Natural killer cell treated with Interleukin-12 subunit alpha and Interleukin-12 subunit beta and Interleukin-15 and Interleukin-18, amount 100 ng/mL, for 72 hours (primary cell): ENCODE results near the gene CFAP46. TPM values are rescaled to one million over a fixed set of nuclear protein-coding genes. Genes with fewer than 3 reads are reported as not detected.

Experiments used
- ATAC-seq, 2 donors: fragments of 150-1000 bp; cut with Tn5 transposase in 1 of 2; sonication (Bioruptor Pico), chemical (Tn5 transposase) in 1 of 2; 2 replicates each; pipeline ENCODE4 v1.10.0; 2021
- DNase-seq: peaks from one replicate; pipeline ENCODE4 v3.0.0; 2022; ENCODE audit warnings: low spot score
- H3K27ac Mint-ChIP-seq, 2 donors: 1 replicate in 1 of 2; 2 replicates in 1 of 2; pipeline ENCODE4 v1.8.0; 2022; ENCODE audit warnings: mixed read lengths in 2 of 2, mild to moderate bottlenecking in 1 of 2, moderate library complexity in 1 of 2
- H3K27me3 Mint-ChIP-seq, 2 donors: 1 replicate in 1 of 2; 2 replicates in 1 of 2; pipeline ENCODE4 v1.8.0; 2022; ENCODE audit warnings: mixed read lengths in 2 of 2
- H3K36me3 Mint-ChIP-seq: one replicate; pipeline ENCODE4 v1.8.0; 2022; ENCODE audit warnings: mixed read lengths
- H3K4me1 Mint-ChIP-seq, 2 donors: 1 replicate in 1 of 2; 2 replicates in 1 of 2; pipeline ENCODE4 v1.8.0; 2022; ENCODE audit warnings: low read depth in 2 of 2, mixed read lengths in 2 of 2, mild to moderate bottlenecking in 1 of 2
- H3K4me3 Mint-ChIP-seq: one replicate; pipeline ENCODE4 v1.8.0; 2022; ENCODE audit warnings: mixed read lengths
- H3K9me3 Mint-ChIP-seq: 2 replicates; pipeline ENCODE4 v1.8.0; 2022; ENCODE audit warnings: mixed read lengths
- total RNA-seq, 2 donors: library from RNA; stranded (reverse); gene quantifications; one replicate each; pipeline ENCODE4 v1.2.3, GENCODE V29; 2022

The CFAP46 gene
- total RNA-seq, 2 donors from 2014 or later = 0.19 TPM; not detected in 1

- H3K27me3 Mint-ChIP-seq = peaks cover 27 to 41% of the 10 kb centered on the region in 2 donors
- ATAC-seq (no peak), DNase-seq (no peak)
- peaks cover 4% of the 10 kb centered on the region for H3K9me3 Mint-ChIP-seq
- no peaks in the 10 kb centered on the region for H3K36me3 Mint-ChIP-seq
- no peak overlapping the region for H3K4me3 Mint-ChIP-seq
- no peaks in the 10 kb centered on the region for H3K4me1 Mint-ChIP-seq
- H3K27ac Mint-ChIP-seq = no peak overlapping the region
These were observed 9.6 kb upstream of the CFAP46 start for GRCh38 chr10:132951926-132952325.

GRCh38 chr10:132948351-132948750, 6.0 kb upstream of the CFAP46 start:
- Mint-ChIP-seq H3K4me1 (no peaks in the 10 kb centered on the region), H3K27me3 (peaks cover 38 to 48% of the 10 kb centered on the region in 2 donors), H3K36me3 (no peaks in the 10 kb centered on the region), H3K9me3 (peaks cover 4% of the 10 kb centered on the region), H3K4me3 (no peak overlapping the region), H3K27ac (no peak overlapping the region)
- DNase-seq (no peak), ATAC-seq (no peak)

DNA sequence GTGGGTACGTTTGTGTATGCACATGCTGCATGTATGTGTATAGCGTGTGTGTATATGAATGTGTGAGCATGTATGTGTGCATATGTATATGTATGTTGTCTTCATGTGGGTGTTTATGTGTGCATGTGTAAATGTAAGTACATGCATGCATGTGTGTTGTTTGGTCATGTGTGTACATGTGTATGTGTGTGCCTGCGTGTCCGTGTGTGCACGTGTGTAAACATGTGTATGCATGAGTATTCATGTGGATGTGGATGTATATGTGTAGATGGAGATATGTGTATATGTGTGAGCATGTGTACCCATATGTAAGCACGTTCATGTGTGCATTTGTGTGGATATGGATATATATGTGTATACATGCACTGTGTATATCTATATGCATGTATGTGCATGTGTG, 5.5 kb upstream of the CFAP46 start:
- no peaks in the 10 kb centered on the region for H3K36me3 Mint-ChIP-seq
- H3K27me3 Mint-ChIP-seq = peaks cover 38 to 48% of the 10 kb centered on the region in 2 donors
- H3K4me1 Mint-ChIP-seq = peaks cover under 1 to 2% of the 10 kb centered on the region in 2 donors

DNA sequence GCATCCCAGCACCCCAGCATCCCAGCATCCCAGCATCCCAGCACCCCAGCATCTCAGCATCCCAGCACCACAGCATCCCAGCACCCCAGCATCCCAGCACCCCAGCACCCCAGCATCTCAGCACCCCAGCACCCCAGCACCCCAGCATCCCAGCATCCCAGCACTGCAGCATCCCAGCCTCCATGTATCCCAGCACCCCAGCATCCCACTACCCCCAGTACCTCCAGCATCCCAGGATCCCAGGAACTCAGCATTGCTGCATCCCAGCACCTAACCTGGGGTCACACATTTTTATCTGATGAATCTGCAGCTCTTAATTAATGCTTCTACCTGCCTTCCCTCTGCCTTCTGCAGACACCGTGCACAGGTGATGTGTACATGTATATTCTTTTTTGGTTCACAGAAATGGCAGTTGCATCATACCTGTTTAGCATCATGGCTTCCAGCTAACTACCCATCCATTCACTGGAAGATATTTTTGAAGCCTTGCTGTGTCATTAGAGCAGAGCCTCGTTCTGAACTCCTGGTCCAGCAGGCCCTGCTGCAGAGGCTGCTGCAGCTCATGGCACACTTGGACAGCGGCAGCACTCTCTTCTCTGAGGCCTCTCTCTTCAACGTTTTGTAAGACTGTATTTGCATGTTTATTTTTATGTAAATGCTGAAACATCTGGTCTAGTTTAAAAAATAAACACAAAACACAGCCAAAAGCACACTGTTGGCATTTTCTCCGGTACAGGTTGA, 4.6 kb upstream of the CFAP46 start:
- no peak for ATAC-seq
- Mint-ChIP-seq H3K27me3 (peaks cover 39 to 53% of the 10 kb centered on the region in 2 donors), H3K36me3 (no peaks in the 10 kb centered on the region), H3K4me3 (no peak overlapping the region), H3K27ac (no peak overlapping the region), H3K9me3 (peaks cover 4% of the 10 kb centered on the region), H3K4me1 (peaks cover 3 to 5% of the 10 kb centered on the region in 2 donors)
- DNase-seq = no peak

More for the DNA sequence above, 5.5 kb upstream of the CFAP46 start:
- DNase-seq (no peak), ATAC-seq (no peak)
- H3K9me3 Mint-ChIP-seq = peaks cover 4% of the 10 kb centered on the region
- no peak overlapping the region for H3K27ac Mint-ChIP-seq
- H3K4me3 Mint-ChIP-seq = no peak overlapping the region

GRCh38 chr10:132946311-132946710, 3.9 kb upstream of the CFAP46 start:
- H3K27ac Mint-ChIP-seq = no peak overlapping the region
- H3K36me3 Mint-ChIP-seq = no peaks in the 10 kb centered on the region
- DNase-seq = no peak
- H3K4me1 Mint-ChIP-seq = peaks cover 3 to 5% of the 10 kb centered on the region in 2 donors
- H3K4me3 Mint-ChIP-seq = no peak overlapping the region
- peaks cover 45 to 50% of the 10 kb centered on the region in 2 donors for H3K27me3 Mint-ChIP-seq
- H3K9me3 Mint-ChIP-seq = peaks cover 4% of the 10 kb centered on the region
- ATAC-seq = no peak

DNA sequence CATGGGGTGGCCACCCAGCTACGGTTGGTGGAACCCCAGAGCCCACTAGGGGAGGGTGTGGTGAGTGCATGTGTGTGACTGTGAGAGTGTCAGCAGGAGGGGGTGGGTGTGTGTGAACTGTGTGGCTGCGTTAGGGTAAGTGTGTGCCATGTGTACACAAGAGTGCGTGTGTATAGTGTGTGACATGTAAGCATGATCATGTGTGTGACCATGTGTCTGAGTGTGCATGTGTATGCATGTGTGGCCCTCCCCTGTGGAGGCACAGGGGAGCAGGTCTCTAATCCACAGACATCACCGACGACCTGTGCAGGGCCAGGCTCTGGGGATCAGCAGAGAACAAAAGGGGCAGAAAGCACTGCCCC, 3.5 kb upstream of the CFAP46 start:
- peaks cover 45% of the 10 kb centered on the region in 2 donors for H3K27me3 Mint-ChIP-seq

GRCh38 chr10:132945125-132945893, 2.9 kb upstream of the CFAP46 start:
- H3K9me3 Mint-ChIP-seq = peaks cover 4% of the 10 kb centered on the region
- H3K36me3 Mint-ChIP-seq = no peaks in the 10 kb centered on the region
- H3K4me3 Mint-ChIP-seq = no peak overlapping the region
- peaks cover 3 to 11% of the 10 kb centered on the region in 2 donors for H3K4me1 Mint-ChIP-seq
- DNase-seq = no peak
- H3K27me3 Mint-ChIP-seq = peaks cover 42 to 44% of the 10 kb centered on the region in 2 donors
- no peak overlapping the region for H3K27ac Mint-ChIP-seq
- ATAC-seq = peak in 1 of 2 donors; percentile 34

More for the DNA sequence above, 3.5 kb upstream of the CFAP46 start:
- peak; percentile 9 to 43 for ATAC-seq
- Mint-ChIP-seq H3K9me3 (peaks cover 4% of the 10 kb centered on the region), H3K36me3 (no peaks in the 10 kb centered on the region), H3K4me3 (no peak overlapping the region), H3K27ac (no peak overlapping the region), H3K4me1 (peaks cover 3 to 6% of the 10 kb centered on the region in 2 donors)
- no peak for DNase-seq

GRCh38 chr10:132944510-132944909, 2.1 kb upstream of the CFAP46 start:
- no peaks in the 10 kb centered on the region for H3K36me3 Mint-ChIP-seq
- peaks cover 6 to 11% of the 10 kb centered on the region in 2 donors for H3K4me1 Mint-ChIP-seq
- no peak overlapping the region for H3K27ac Mint-ChIP-seq
- DNase-seq = no peak
- peaks cover 34 to 44% of the 10 kb centered on the region in 2 donors for H3K27me3 Mint-ChIP-seq
- ATAC-seq = no peak
- H3K9me3 Mint-ChIP-seq = peaks cover 4% of the 10 kb centered on the region
- H3K4me3 Mint-ChIP-seq = no peak overlapping the region

GRCh38 chr10:132943791-132944404, 1.5 kb upstream of the CFAP46 start:
- no peak for ATAC-seq
- H3K27me3 Mint-ChIP-seq = peaks cover 28 to 42% of the 10 kb centered on the region in 2 donors
- no peak overlapping the region for H3K4me3 Mint-ChIP-seq
- no peak for DNase-seq
- no peak overlapping the region for H3K27ac Mint-ChIP-seq
- no peaks in the 10 kb centered on the region for H3K36me3 Mint-ChIP-seq
- peaks cover 4% of the 10 kb centered on the region for H3K9me3 Mint-ChIP-seq
- H3K4me1 Mint-ChIP-seq = peaks cover 6 to 11% of the 10 kb centered on the region in 2 donors

DNA sequence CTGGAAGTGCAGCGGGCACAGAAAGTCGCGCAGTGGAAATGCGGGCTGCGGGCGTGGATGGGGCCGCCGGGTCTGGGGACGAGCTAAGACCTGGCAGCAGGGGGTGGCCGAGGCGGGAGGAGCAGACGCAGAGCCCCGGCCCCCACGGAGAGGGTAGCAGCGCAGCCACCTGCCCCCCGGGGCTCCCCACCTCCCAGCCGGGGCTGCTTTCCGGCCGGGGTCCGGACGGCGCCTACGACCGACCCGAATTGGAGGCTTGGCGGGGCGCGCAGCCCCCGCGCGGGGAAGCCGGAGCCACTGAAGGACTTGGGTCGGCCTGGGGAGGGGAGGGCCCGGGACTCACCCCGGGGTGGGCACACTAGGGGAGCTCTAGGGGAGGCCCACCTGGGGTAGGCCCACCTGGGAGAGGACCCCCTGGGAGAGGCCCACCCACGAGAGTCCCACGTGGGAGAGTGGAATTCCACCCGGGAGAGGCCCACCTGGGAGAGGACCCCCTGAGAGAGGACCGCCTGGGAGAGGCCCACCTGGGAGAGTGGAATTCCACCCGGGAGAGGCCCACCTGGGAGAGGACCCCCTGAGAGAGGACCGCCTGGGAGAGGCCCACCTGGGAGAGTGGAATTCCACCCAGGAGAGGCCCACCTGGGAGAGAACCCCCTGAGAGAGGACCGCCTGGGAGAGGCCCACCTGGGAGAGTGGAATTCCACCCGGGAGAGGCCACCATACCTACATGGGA, 854 bp upstream of the CFAP46 start:
- H3K27me3 Mint-ChIP-seq = peaks cover 27 to 40% of the 10 kb centered on the region in 2 donors
- no peak overlapping the region for H3K27ac Mint-ChIP-seq
- H3K4me1 Mint-ChIP-seq = peaks cover 6 to 11% of the 10 kb centered on the region in 2 donors
- peak overlapping the region; percentile 82 for H3K4me3 Mint-ChIP-seq
- H3K36me3 Mint-ChIP-seq = no peaks in the 10 kb centered on the region
- DNase-seq (no peak), ATAC-seq (no peak)
- H3K9me3 Mint-ChIP-seq = peaks cover 4% of the 10 kb centered on the region

DNA sequence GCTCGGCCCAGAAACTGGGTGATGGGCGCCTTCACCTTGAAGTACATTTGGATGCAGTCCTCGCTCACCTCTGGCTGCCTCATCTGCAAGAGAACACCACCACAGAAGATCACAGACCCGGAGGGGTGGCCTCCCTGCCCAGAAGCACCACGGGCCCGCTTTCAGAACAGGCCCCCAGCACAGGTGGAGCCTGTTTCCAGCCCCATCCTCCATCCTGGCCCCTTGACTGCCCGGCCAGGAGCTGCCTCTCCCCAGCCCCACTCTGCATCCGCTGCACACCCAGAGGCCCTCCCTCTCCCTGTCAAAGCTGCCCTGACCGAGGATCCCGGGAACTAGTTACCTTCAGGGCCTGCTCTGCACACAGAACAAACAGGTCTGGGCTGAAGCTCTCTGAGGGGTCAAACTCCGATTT, 724 bp downstream of the CFAP46 start:
- DNase-seq (no peak), ATAC-seq (no peak)
- no peaks in the 10 kb centered on the region for H3K36me3 Mint-ChIP-seq
- H3K4me3 Mint-ChIP-seq = no peak overlapping the region
- no peaks in the 10 kb centered on the region for H3K9me3 Mint-ChIP-seq
- no peak overlapping the region for H3K27ac Mint-ChIP-seq
- H3K4me1 Mint-ChIP-seq = peaks cover 6 to 11% of the 10 kb centered on the region in 2 donors
- peaks cover 22 to 34% of the 10 kb centered on the region in 2 donors for H3K27me3 Mint-ChIP-seq

- H3K36me3 Mint-ChIP-seq = no peaks in the 10 kb centered on the region
- H3K4me3 Mint-ChIP-seq = no peak overlapping the region
- H3K27ac Mint-ChIP-seq = no peak overlapping the region
- DNase-seq (no peak), ATAC-seq (no peak)
- peaks cover 6 to 11% of the 10 kb centered on the region in 2 donors for H3K4me1 Mint-ChIP-seq
- H3K9me3 Mint-ChIP-seq = no peaks in the 10 kb centered on the region
- H3K27me3 Mint-ChIP-seq = peaks cover 22 to 33% of the 10 kb centered on the region in 2 donors
These were observed 1.4 kb downstream of the CFAP46 start for GRCh38 chr10:132940791-132941465.
